Gastrocnemius medialis (tissue), 4 donors: ENCODE results near the gene SLC9A6. TPM values are rescaled to one million over a fixed set of nuclear protein-coding genes. Genes with fewer than 3 reads are reported as not detected.

Experiments used
- ATAC-seq, 2 donors: fragments of 150-250 bp; one replicate each; pipeline ENCODE4 v1.9.1; 2016
- DNase-seq, 2 donors: peaks; one replicate each; pipeline ENCODE4 v3.0.0-alpha.2; 2019
- H3K27ac ChIP-seq, 4 donors: fragments of 200-600 bp; sonication (generic); 1 replicate in 1 of 4; 2 replicates in 3 of 4; pipeline ENCODE4 v1.5.1; 2016 to 2018; ENCODE audit warnings: mild to moderate bottlenecking in 2 of 4, moderate library complexity in 1 of 4
- H3K27me3 ChIP-seq, 3 donors: fragments of 200-600 bp; sonication (generic) in 2 of 3; 1 replicate in 1 of 3; 2 replicates in 2 of 3; pipeline versions ENCODE4 v1.5.1 to v1.6.0; 2016 to 2019; ENCODE audit warnings: mild to moderate bottlenecking in 1 of 3, moderate library complexity in 1 of 3
- H3K36me3 ChIP-seq, 2 donors: fragments of 200-600 bp; sonication (generic) in 1 of 2; one replicate each; pipeline ENCODE4 v1.5.1; 2017 to 2018
- H3K4me1 ChIP-seq, 2 donors: fragments of 200-600 bp; sonication (generic) in 1 of 2; one replicate each; pipeline ENCODE4 v1.5.1; 2016 to 2017; ENCODE audit warnings: mild to moderate bottlenecking in 2 of 2
- H3K4me3 ChIP-seq, 4 donors: fragments of 200-600 bp; sonication (generic) in 3 of 4; 1 replicate in 1 of 4; 2 replicates in 3 of 4; pipeline ENCODE4 v1.5.1; 2016 to 2019; ENCODE audit warnings: mild to moderate bottlenecking in 2 of 4
- H3K9me3 ChIP-seq, 3 donors: fragments of 200-600 bp; sonication (generic) in 2 of 3; 1 replicate in 1 of 3; 2 replicates in 2 of 3; pipeline ENCODE4 v1.5.1; 2016 to 2019
- CTCF ChIP-seq, 5 experiments: fragments of 450-650 bp in 3 of 5; fragments of 200-600 bp in 2 of 5; sonication (generic) in 2 of 5; IDR thresholded peaks in 4 of 5; conservative IDR thresholded peaks in 1 of 5; 1 replicate in 4 of 5; 2 replicates in 1 of 5; pipeline ENCODE4 v1.5.1; 2016 to 2019; ENCODE audit warnings: antibody characterized with exemption in 5 of 5, mild to moderate bottlenecking in 3 of 5, moderate library complexity in 3 of 5
- POLR2A ChIP-seq, 2 donors: fragments of 450-650 bp; IDR thresholded peaks; one replicate each; pipeline ENCODE4 v1.6.1; 2017; ENCODE audit warnings: antibody characterized with exemption in 2 of 2, mild to moderate bottlenecking in 2 of 2, moderate library complexity in 2 of 2
- in situ Hi-C, 4 donors: fragments of 200-750 bp; cut with MboI; loops; one replicate each; pipeline versions ENCODE4 v1.15.0 to v1.8.0; 2017; ENCODE audit warnings: low sequenced_read_pairs in 4 of 4
- intact Hi-C: fragments of 100-400 bp; cut with DNase I; formaldehyde crosslinking; loops from one replicate; pipeline ENCODE4 v1.15.1; 2023; ENCODE audit warnings: low total_unique reads
- total RNA-seq, 4 donors: library from RNA; depleted of rRNA; stranded (reverse); fragments of >200 nt; gene quantifications; one replicate each; pipeline versions ENCODE4 v1.1.0 to v1.2.3, GENCODE V29; 2016

SLC9A6 gene
- total RNA-seq, 4 donors from 2014 or later = 13.3 to 18.7 (median 15.2) TPM

- TF ChIP-seq POLR2A (IDR thresholded peaks at IDR 0.05) (no peak), CTCF (IDR thresholded peaks at IDR 0.05 in 4 of 5, conservative IDR thresholded peaks at IDR 0.05 in 1 of 5) (no peak)
- H3K4me1 ChIP-seq = peaks cover 0 to 4% of the 10 kb centered on the region in 2 donors
- H3K36me3 ChIP-seq = no peaks in the 10 kb centered on the region
- H3K27me3 ChIP-seq = no peaks in the 10 kb centered on the region
- H3K4me3 ChIP-seq = no peak overlapping the region
- no peak overlapping the region for H3K27ac ChIP-seq
- intact Hi-C loops (no loop called here), in situ Hi-C loops (no loop called here)
- ATAC-seq = no peak
- no peak for DNase-seq
- H3K9me3 ChIP-seq = no peaks in the 10 kb centered on the region
Measured at GRCh38 chrX:135981010-135981409, 4.2 kb upstream of the SLC9A6 start.

DNA sequence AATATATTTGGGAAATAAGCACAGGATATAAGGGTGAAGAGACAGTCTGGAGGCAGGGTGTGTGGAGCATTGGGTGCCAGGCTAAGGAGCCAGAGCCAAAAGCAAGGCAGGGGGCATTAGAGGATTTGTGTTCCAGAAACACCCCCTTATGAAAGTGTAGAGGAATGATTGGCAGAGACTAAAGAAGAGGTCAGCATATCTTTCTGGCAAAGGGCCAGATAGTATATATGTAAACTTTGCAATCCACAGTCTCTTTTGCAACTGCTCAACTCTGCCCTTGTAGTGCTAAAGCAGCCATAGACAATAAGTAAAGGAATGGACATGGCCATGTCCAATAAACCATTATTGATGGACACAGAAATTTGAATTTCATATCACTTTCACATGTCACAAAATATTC lies 3.6 kb upstream of the SLC9A6 start:
- in situ Hi-C loops = no loop called here
- Histone ChIP-seq H3K27me3 (no peaks in the 10 kb centered on the region), H3K9me3 (no peaks in the 10 kb centered on the region), H3K27ac (no peak overlapping the region), H3K4me3 (no peak overlapping the region), H3K36me3 (no peaks in the 10 kb centered on the region), H3K4me1 (peaks cover 0 to 7% of the 10 kb centered on the region in 2 donors)
- intact Hi-C loops = no loop called here
- DNase-seq = no peak
- no peak for ATAC-seq
- no peak for TF ChIP-seq POLR2A (IDR thresholded peaks at IDR 0.05)
- no peak for TF ChIP-seq CTCF (IDR thresholded peaks at IDR 0.05 in 4 of 5, conservative IDR thresholded peaks at IDR 0.05 in 1 of 5)

DNA sequence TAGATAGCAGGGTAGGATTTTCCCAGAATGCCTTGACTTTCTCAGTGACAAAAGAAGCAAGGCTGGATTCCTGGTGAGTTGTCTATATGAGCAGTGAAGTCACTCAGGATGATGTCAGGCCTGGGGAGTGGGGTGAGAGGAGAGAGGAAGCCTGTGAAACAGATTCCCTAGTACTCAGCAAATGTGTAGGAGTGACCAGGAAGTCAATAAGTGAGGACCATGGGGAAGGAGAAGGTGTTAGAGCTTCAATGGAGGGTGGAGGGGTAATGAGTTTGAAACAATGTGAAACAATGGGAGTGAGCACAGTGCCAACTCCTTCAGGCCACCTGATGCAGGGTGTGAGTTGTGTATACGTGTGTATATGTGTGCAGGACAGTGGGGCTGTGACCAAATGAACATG lies 2.4 kb upstream of the SLC9A6 start:
- DNase-seq (no peak), ATAC-seq (no peak)
- Histone ChIP-seq H3K9me3 (no peaks in the 10 kb centered on the region), H3K4me1 (peaks cover 0 to 8% of the 10 kb centered on the region in 2 donors), H3K36me3 (no peaks in the 10 kb centered on the region), H3K27me3 (no peaks in the 10 kb centered on the region), H3K4me3 (no peak overlapping the region), H3K27ac (no peak overlapping the region)
- no peak for TF ChIP-seq POLR2A (IDR thresholded peaks at IDR 0.05)
- no peak for TF ChIP-seq CTCF (IDR thresholded peaks at IDR 0.05 in 4 of 5, conservative IDR thresholded peaks at IDR 0.05 in 1 of 5)
- in situ Hi-C loops = no loop called here
- intact Hi-C loops = no loop called here

- TF ChIP-seq CTCF (IDR thresholded peaks at IDR 0.05 in 4 of 5, conservative IDR thresholded peaks at IDR 0.05 in 1 of 5) (no peak), POLR2A (IDR thresholded peaks at IDR 0.05) (no peak)
Measured at GRCh38 chrX:135984256-135984655, 979 bp upstream of the SLC9A6 start.

DNA sequence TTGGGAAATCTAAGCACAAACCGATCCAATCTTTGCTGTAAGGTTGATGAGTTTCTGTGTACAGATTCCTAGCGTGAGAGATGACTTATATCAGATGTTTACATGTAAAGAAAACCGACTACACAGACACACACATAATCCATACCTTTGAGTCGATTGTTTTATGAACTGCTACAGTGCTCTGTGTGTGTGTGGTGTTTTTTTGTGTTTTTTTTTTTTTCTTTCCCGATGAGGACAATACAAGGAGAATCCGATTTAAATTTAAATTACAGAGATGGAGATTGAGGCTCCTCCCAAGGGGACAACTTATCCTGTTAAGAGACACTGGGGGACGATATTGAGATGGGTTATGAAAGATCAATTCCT lies 461 bp upstream of the SLC9A6 start:
- DNase-seq (no peak), ATAC-seq (peak; percentile 17 to 38)
- Histone ChIP-seq H3K4me3 (peak overlapping the region; percentile 61 to 84 (median 73)), H3K4me1 (peaks cover 0 to 8% of the 10 kb centered on the region in 2 donors), H3K36me3 (no peaks in the 10 kb centered on the region), H3K27ac (peak overlapping the region; percentile 79 to 88 (median 84)), H3K27me3 (no peaks in the 10 kb centered on the region), H3K9me3 (no peaks in the 10 kb centered on the region)
- TF ChIP-seq CTCF (IDR thresholded peaks at IDR 0.05 in 4 of 5, conservative IDR thresholded peaks at IDR 0.05 in 1 of 5) (no peak), POLR2A (IDR thresholded peaks at IDR 0.05) (no peak)
- intact Hi-C loops = no loop called here
- in situ Hi-C loops = no loop called here

More at GRCh38 chrX:135984256-135984655, 979 bp upstream of the SLC9A6 start:
- intact Hi-C loops (no loop called here), in situ Hi-C loops (no loop called here)
- Histone ChIP-seq H3K4me1 (peaks cover 0 to 8% of the 10 kb centered on the region in 2 donors), H3K9me3 (no peaks in the 10 kb centered on the region), H3K36me3 (no peaks in the 10 kb centered on the region), H3K27ac (peak overlapping the region; percentile 79 to 88 (median 84)), H3K4me3 (peak overlapping the region in 3 of 4 donors; percentile 61 to 79 (median 67)), H3K27me3 (no peaks in the 10 kb centered on the region)
- no peak for DNase-seq
- peak in 1 of 2 donors; percentile 1 for ATAC-seq
